AML-193 (cell line): Measurements from ENCODE around the gene SSC4D.

ENCODE experiments used
- DNase-seq, 2 experiments: peaks; one replicate each; lab custom pipeline; 2025; lab: John Stamatoyannopoulos, UW

Gene SSC4D

GRCh38 chr7:76354516-76354915, 55.0 kb downstream of the SSC4D start:
- DNase-seq, result no peak

- DNase-seq, result no peak
Observed at GRCh38 chr7:76353744-76354143, 55.8 kb downstream of the SSC4D start.

GRCh38 chr7:76352193-76352592, 57.3 kb downstream of the SSC4D start:
- DNase-seq, result no peak

GRCh38 chr7:76351372-76351771, 58.1 kb downstream of the SSC4D start:
- DNase-seq, result no peak

GRCh38 chr7:76349313-76349885, 60.1 kb downstream of the SSC4D start:
- DNase-seq, result no peak

GRCh38 chr7:76347710-76348109, 61.8 kb downstream of the SSC4D start:
- DNase-seq, result no peak

GRCh38 chr7:76346778-76347177, 62.7 kb downstream of the SSC4D start:
- no peak for DNase-seq

- no peak for DNase-seq
Observed at GRCh38 chr7:76346097-76346496, 63.4 kb downstream of the SSC4D start.

GRCh38 chr7:76343931-76344321, 65.6 kb downstream of the SSC4D start:
- DNase-seq, result no peak

- DNase-seq, result no peak
Observed at GRCh38 chr7:76343294-76343930, 66.1 kb downstream of the SSC4D start.

GRCh38 chr7:76342222-76342621, 67.3 kb downstream of the SSC4D start:
- no peak for DNase-seq

GRCh38 chr7:76340617-76341131, 68.8 kb downstream of the SSC4D start:
- no peak for DNase-seq
